Heart right ventricle (tissue), 16 donors: ENCODE measurements around the gene SMC6. TPM values are rescaled to one million over a fixed set of nuclear protein-coding genes. Genes with fewer than 3 reads are reported as not detected.

Experiments used
- ATAC-seq, 8 donors: fragments of 200-7000 bp; cut with Tn5 transposase; one replicate each; pipeline ENCODE4 v1.9.1; 2020; ENCODE audit warnings: mild to moderate bottlenecking in 8 of 8, moderate library complexity in 8 of 8, moderate number of reproducible peaks in 1 of 8
- DNase-seq, 2 donors: peaks; one replicate each; pipeline ENCODE4 v3.0.0-alpha.2; 2020
- H3K27ac ChIP-seq, 10 donors: fragments of 200-600 bp; sonication (generic) in 2 of 10; one replicate each; pipeline versions ENCODE4 v1.5.0 to v1.8.0; 2020 to 2022; ENCODE audit warnings: mild to moderate bottlenecking in 3 of 10
- H3K27me3 ChIP-seq, 7 donors: fragments of 200-600 bp; one replicate each; pipeline ENCODE4 v1.8.0; 2021 to 2022; ENCODE audit warnings: mild to moderate bottlenecking in 2 of 7
- H3K36me3 ChIP-seq, 9 donors: fragments of 200-600 bp; sonication (generic) in 1 of 9; one replicate each; pipeline versions ENCODE4 v1.5.0 to v1.8.0; 2020 to 2022; ENCODE audit warnings: mild to moderate bottlenecking in 2 of 9
- H3K4me1 ChIP-seq, 9 donors: fragments of 200-600 bp; sonication (generic) in 1 of 9; one replicate each; pipeline versions ENCODE4 v1.5.0 to v1.8.0; 2020 to 2022; ENCODE audit warnings: mild to moderate bottlenecking in 4 of 9
- H3K4me3 ChIP-seq, 10 donors: fragments of 200-600 bp; sonication (generic) in 2 of 10; one replicate each; pipeline versions ENCODE4 v1.5.0 to v1.8.0; 2020 to 2022; ENCODE audit warnings: mild to moderate bottlenecking in 7 of 10, moderate library complexity in 2 of 10
- H3K9me3 ChIP-seq, 11 donors: fragments of 200-600 bp in 10 of 11; sonication (generic) in 2 of 11; one replicate each; pipeline versions ENCODE4 v1.5.0 to v1.8.0; 2013 to 2022; ENCODE audit warnings: mild to moderate bottlenecking in 2 of 11, control low read depth in 1 of 11, moderate library complexity in 1 of 11
- CTCF ChIP-seq, 9 donors: fragments of 200-600 bp; sonication (generic) in 2 of 9; IDR thresholded peaks; one replicate each; pipeline versions ENCODE4 v1.5.0 to v1.8.0; 2021 to 2022; ENCODE audit warnings: antibody characterized with exemption in 9 of 9, mild to moderate bottlenecking in 5 of 9, moderate library complexity in 1 of 9
- WGBS, 2 donors: extraction: QIAGEN DNeasy Blood & Tissue Kit; methylation state at CpG; one replicate each; pipeline ENCODE4 v1.1.7; 2013; ENCODE audit warnings: inconsistent platforms in 1 of 2; 5-methylcytosine and 5-hydroxymethylcytosine counted together
- intact Hi-C, 10 donors: fragments of 100-400 bp; cut with DNase I; formaldehyde crosslinking; loops; one replicate each; pipeline versions ENCODE4 v1.11.1 to v1.14.2; 2022
- polyA plus RNA-seq, 2 donors: library from polyadenylated mRNA; stranded (reverse); fragments of 200-250 nt; gene quantifications; one replicate each; pipeline ENCODE4 v1.2.3, GENCODE V29; 2013
- total RNA-seq, 10 donors: library from RNA; stranded (reverse); fragmentation: NEBNext Ultra II Directional in 3 of 10; extraction: Animal tissue kit (Norgen Biotek cat#: 25700) in 3 of 10; gene quantifications; one replicate each; pipeline versions ENCODE4 v1.2.1 to v1.2.4, GENCODE V29; 2021 to 2023
- donor health status: Arrhythmogenic right ventricular cardiomyopathy.
- donor health status: ischemic (EF 13 %, LVEDD 7.1; RV severe dilation, severe dysfunction).
- donor health status: healthy with polysubstance abuse.
- donor health status: DM: no; HTN: yes; CAD: no.
- donor health status: DM: no; HTN: no; CAD: no.
- donor health status: ischemic (EF 25% LVEDD 6.9; RV normal size, moderate dysfunction).
- donor health status: ischemic (EF 25% LVEDD 5.7; RV mildly dilated, moderate dysfunction).
- donor health status: healthy.
- donor health status: DM: yes; HTN: yes; CAD: no.
- donor health status: Ischemic cardiomyopathy.
- donor health status: ischemic (EF 35%, LVEDD 5.7; RV mildly dilated, moderate dysfunction).
- donor health status: nonischemic (EF 11% LVEDD 7.7; RV severe dilation, severe dysfunction).
- donor health status: DM: yes; HTN: yes; CAD: no.
- donor health status: PGD.
- donor health status: ischemic (EF 29% LVEDD 5.4; RV normal size, mild dysfunction).
- donor health status: nonischemic (EF 23%, LVEDD 6.1; RV moderate dilation, normal function).

SMC6 gene
- total and polyA plus RNA-seq, 12 donors: 4.7 to 14.7 (median 12.0) TPM

- Histone ChIP-seq H3K4me1 (peaks cover 0 to 14% (median 5%) of the 10 kb centered on the region in 9 donors), H3K36me3 (no peaks in the 10 kb centered on the region), H3K9me3 (no peaks in the 10 kb centered on the region), H3K4me3 (no peak overlapping the region), H3K27ac (no peak overlapping the region), H3K27me3 (no peaks in the 10 kb centered on the region)
- DNase-seq (no peak), ATAC-seq (no peak)
- intact Hi-C loops: no loop called here
- TF ChIP-seq CTCF (IDR thresholded peaks at IDR 0.05): no peak
- 91 to 93% methylated on average over 7 of the region's 7 CpGs for WGBS, 2 donors
Observed at GRCh38 chr2:17638196-17638743, 115.3 kb downstream of the SMC6 start.

GRCh38 chr2:17637131-17637906 lies 116.3 kb downstream of the SMC6 start:
- Histone ChIP-seq H3K27ac (no peak overlapping the region), H3K27me3 (no peaks in the 10 kb centered on the region), H3K4me1 (peaks cover 0 to 12% (median 4%) of the 10 kb centered on the region in 9 donors), H3K9me3 (no peaks in the 10 kb centered on the region), H3K36me3 (no peaks in the 10 kb centered on the region), H3K4me3 (no peak overlapping the region)
- no peak for TF ChIP-seq CTCF (IDR thresholded peaks at IDR 0.05)
- peak in 4 of 8 donors; percentile 22 to 49 (median 43) for ATAC-seq
- intact Hi-C loops: no loop called here
- WGBS, 2 donors: 45 to 54% methylated on average over 8 of the region's 8 CpGs
- no peak for DNase-seq

- intact Hi-C loops: no loop called here
- no peak for DNase-seq
- no peak for ATAC-seq
Observed at GRCh38 chr2:17636257-17636656, 117.4 kb downstream of the SMC6 start.

GRCh38 chr2:17634997-17635396 lies 118.6 kb downstream of the SMC6 start:
- no peaks in the 10 kb centered on the region for H3K36me3 ChIP-seq
- ATAC-seq (peak in 5 of 8 donors; percentile 58 to 72 (median 71)), DNase-seq (peak; percentile 21 to 29)
- intact Hi-C loops: no loop called here
- no peak overlapping the region for H3K4me3 ChIP-seq
- 22 to 37% methylated on average over 4 of the region's 4 CpGs for WGBS, 2 donors
- H3K27me3 ChIP-seq: no peaks in the 10 kb centered on the region
- H3K4me1 ChIP-seq: peaks cover 0 to 12% (median 3%) of the 10 kb centered on the region in 9 donors
- TF ChIP-seq CTCF (IDR thresholded peaks at IDR 0.05): no peak
- no peak overlapping the region for H3K27ac ChIP-seq
- H3K9me3 ChIP-seq: peaks cover 0 to 2% (median 0%) of the 10 kb centered on the region in 11 donors

More at GRCh38 chr2:17636257-17636656, 117.4 kb downstream of the SMC6 start:
- Histone ChIP-seq H3K36me3 (no peaks in the 10 kb centered on the region), H3K9me3 (no peaks in the 10 kb centered on the region), H3K4me3 (no peak overlapping the region), H3K4me1 (peaks cover 0 to 12% (median 3%) of the 10 kb centered on the region in 9 donors), H3K27me3 (no peaks in the 10 kb centered on the region), H3K27ac (no peak overlapping the region)
- 90 to 96% methylated on average over 3 of the region's 3 CpGs for WGBS, 2 donors
- no peak for TF ChIP-seq CTCF (IDR thresholded peaks at IDR 0.05)
